AG09309 (cell line): ENCODE data around the gene RAB3C.

Experiments
- DNase-seq: peaks from one replicate; pipeline ENCODE4 v3.0.0-alpha.2; 2010; ENCODE audit warnings: low read depth
- H3K4me3 ChIP-seq: 2 replicates; pipeline ENCODE4 v1.5.1; 2011; ENCODE audit warnings: mild to moderate bottlenecking, low read depth, low read length, moderate library complexity; ENCODE audit not compliant: control insufficient read depth
- CTCF ChIP-seq: IDR thresholded peaks from 2 replicates; pipeline ENCODE4 v1.5.1; 2011; ENCODE audit warnings: mild to moderate bottlenecking, low read depth, low read length, inconsistent platforms; ENCODE audit not compliant: insufficient read depth, control insufficient read depth; ENCODE audit errors: missing control alignments

Gene RAB3C

GRCh38 chr5:58886315-58887207 is 303.7 kb downstream of the RAB3C start:
- peak; percentile 90 for TF ChIP-seq CTCF

GRCh38 chr5:58887311-58887710 is 304.4 kb downstream of the RAB3C start:
- no peak for TF ChIP-seq CTCF
- no peak overlapping the region for H3K4me3 ChIP-seq
- no peak for DNase-seq

More at GRCh38 chr5:58886315-58887207, 303.7 kb downstream of the RAB3C start:
- H3K4me3 ChIP-seq: no peak overlapping the region
- DNase-seq: peak; percentile 11

- no peak overlapping the region for H3K4me3 ChIP-seq
- DNase-seq: no peak
- no peak for TF ChIP-seq CTCF
Measured at GRCh38 chr5:58887721-58888409, 305.0 kb downstream of the RAB3C start.

GRCh38 chr5:58890265-58890664 is 307.4 kb downstream of the RAB3C start:
- TF ChIP-seq CTCF: no peak
- DNase-seq: no peak
- H3K4me3 ChIP-seq: no peak overlapping the region

GRCh38 chr5:58890701-58891085 is 307.8 kb downstream of the RAB3C start:
- no peak overlapping the region for H3K4me3 ChIP-seq
- no peak for DNase-seq
- no peak for TF ChIP-seq CTCF

- DNase-seq: peak; percentile 27
- TF ChIP-seq CTCF: peak; percentile 71
- H3K4me3 ChIP-seq: peak overlapping the region; percentile 30; the same call in 1 of the 2 replicates
Measured at GRCh38 chr5:58891086-58891970, 308.5 kb downstream of the RAB3C start.
